Muscle of leg (tissue), 11 donors: ENCODE measurements around the gene SNX3. TPM values are rescaled to one million over a fixed set of nuclear protein-coding genes. Genes with fewer than 3 reads are reported as not detected.

Source experiments
- DNase-seq: peaks from one replicate; pipeline ENCODE4 v3.0.0; 2013
- H3K27ac ChIP-seq: one replicate; pipeline ENCODE4 v1.5.1; 2013; ENCODE audit warnings: mild to moderate bottlenecking, low read length, control low read depth
- H3K27me3 ChIP-seq: one replicate; pipeline ENCODE4 v1.6.1; 2013; ENCODE audit warnings: low read length; ENCODE audit not compliant: control insufficient read depth, insufficient read depth
- H3K36me3 ChIP-seq: one replicate; pipeline ENCODE4 v1.6.1; 2013; ENCODE audit warnings: low read length; ENCODE audit not compliant: control insufficient read depth, insufficient read depth
- H3K4me1 ChIP-seq: one replicate; pipeline ENCODE4 v1.6.1; 2013; ENCODE audit warnings: low read length; ENCODE audit not compliant: control insufficient read depth, insufficient read depth
- H3K4me3 ChIP-seq: one replicate; pipeline ENCODE4 v1.5.1; 2013; ENCODE audit warnings: low read length, control low read depth
- H3K9me3 ChIP-seq: replicated peaks from 2 replicates; pipeline ENCODE4 v1.6.1; 2013; ENCODE audit warnings: low read depth, low read length; ENCODE audit not compliant: control insufficient read depth
- WGBS: methylation state at CpG from one replicate; pipeline ENCODE4 v1.1.5; 2013; ENCODE audit warnings: missing lambda C conversion rate; ENCODE audit not compliant: insufficient coverage; 5-methylcytosine and 5-hydroxymethylcytosine counted together
- polyA plus RNA-seq, 8 donors: library from polyadenylated mRNA; unstranded; fragments of 120-200 nt; gene quantifications; one replicate each; pipeline versions ENCODE4 v1.2.1 to v1.2.3, GENCODE V29; 2013; ENCODE audit warnings: inconsistent platforms in 1 of 8, low replicate concordance in 1 of 8; ENCODE audit not compliant: insufficient read length in 8 of 8, insufficient read depth in 1 of 8
- total RNA-seq: library from RNA; stranded (reverse); fragments of 120-200 nt; gene quantifications from one replicate; pipeline ENCODE4 v1.2.4, GENCODE V29; 2013

SNX3 gene
- total and polyA plus RNA-seq, 9 donors: 135 to 263 (median 219) TPM

DNA sequence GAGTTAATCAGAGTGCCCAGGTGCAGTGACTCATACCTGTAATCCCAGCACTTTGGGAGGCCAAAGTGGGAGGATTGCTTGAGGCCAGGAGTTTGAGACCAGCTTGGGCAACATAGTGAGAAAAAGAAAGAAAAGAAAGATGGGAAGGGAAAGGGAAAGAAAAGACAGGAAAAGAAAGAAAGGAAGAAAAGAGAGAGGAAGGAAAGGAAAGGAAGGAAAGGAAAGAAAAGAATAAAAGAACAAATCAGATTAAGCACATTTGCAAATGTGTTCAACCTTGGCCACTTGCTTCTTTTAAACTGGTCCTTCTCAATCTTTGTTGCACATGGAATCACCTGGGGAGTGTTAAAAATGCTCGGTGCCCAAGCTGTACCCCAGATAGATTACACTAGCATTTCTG, 67.0 kb downstream of the SNX3 start:
- peaks cover 14% of the 10 kb centered on the region for H3K27me3 ChIP-seq
- no peak for DNase-seq
- WGBS: 60% methylated on average over 1 of the region's 1 CpG
- no peaks in the 10 kb centered on the region for H3K4me1 ChIP-seq
- H3K27ac ChIP-seq: no peak overlapping the region
- no peaks in the 10 kb centered on the region for H3K36me3 ChIP-seq
- H3K9me3 ChIP-seq: no peaks in the 10 kb centered on the region
- H3K4me3 ChIP-seq: no peak overlapping the region

DNA sequence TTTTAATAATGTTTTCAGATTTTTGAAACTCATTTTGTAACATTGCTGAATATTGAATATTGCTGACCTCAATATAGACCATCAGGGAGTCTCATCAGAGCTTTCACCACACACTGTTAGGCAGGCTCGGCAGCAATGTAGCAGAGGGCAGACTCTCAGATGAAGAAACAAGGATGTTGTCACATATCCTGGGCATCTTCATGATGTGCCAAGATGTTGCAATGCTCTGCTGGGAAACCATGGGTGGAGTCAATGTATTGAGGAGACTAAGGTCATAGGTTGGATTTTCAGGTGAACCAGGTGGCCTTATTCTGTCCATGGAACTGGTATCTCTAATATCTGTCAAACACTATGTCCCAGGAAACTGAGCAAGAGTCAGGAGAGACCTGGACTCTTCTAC, 67.7 kb downstream of the SNX3 start:
- Histone ChIP-seq H3K9me3 (no peaks in the 10 kb centered on the region), H3K27ac (no peak overlapping the region), H3K36me3 (no peaks in the 10 kb centered on the region), H3K4me3 (no peak overlapping the region), H3K27me3 (peaks cover 14% of the 10 kb centered on the region), H3K4me1 (no peaks in the 10 kb centered on the region)
- WGBS: 83% methylated on average over 1 of the region's 1 CpG
- DNase-seq: no peak

DNA sequence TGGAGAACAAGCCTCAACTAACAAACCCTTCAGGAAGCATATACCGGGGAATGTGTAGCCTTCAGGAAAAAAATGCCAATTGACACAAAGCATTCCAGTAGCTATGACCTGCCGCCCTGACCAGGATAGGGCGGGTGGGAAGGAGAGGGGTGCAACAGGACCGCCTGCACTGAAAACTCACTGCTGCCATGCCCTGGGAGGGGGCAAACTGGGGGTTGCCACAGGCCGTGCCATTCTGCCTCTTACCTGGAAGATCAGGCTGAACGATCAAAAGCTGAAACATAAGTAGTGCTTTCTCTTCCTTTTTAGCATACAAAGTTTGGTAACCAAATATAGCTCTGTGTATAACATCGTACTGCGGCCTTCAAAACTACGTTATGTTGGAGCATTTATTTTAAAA, 73.3 kb downstream of the SNX3 start:
- Histone ChIP-seq H3K9me3 (no peaks in the 10 kb centered on the region), H3K27me3 (peaks cover 34% of the 10 kb centered on the region), H3K36me3 (no peaks in the 10 kb centered on the region), H3K27ac (no peak overlapping the region), H3K4me1 (no peaks in the 10 kb centered on the region), H3K4me3 (no peak overlapping the region)
- WGBS: 95% methylated on average over 4 of the region's 9 CpGs
- DNase-seq: no peak

DNA sequence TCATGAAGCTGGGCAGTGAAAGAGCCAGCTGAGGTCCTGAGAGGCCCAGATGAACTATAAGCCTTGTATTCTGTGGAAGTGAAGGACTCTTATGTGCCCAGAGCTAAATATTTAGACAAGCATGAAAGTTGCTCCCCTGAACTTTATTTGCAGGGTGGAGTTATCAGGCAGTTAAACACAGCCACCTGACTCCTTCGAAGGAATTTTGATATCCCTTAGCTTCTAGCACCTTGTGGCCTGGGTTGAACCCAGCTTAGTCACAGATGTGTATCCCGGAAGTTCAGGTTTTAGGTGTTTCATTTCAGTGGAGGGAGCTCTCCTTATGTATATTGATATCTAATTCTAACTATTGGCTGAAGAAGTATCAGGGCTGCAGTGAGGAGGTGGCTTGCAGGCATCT, 74.6 kb downstream of the SNX3 start:
- no peak for DNase-seq
- H3K27me3 ChIP-seq: peaks cover 39% of the 10 kb centered on the region
- H3K27ac ChIP-seq: no peak overlapping the region
- H3K9me3 ChIP-seq: no peaks in the 10 kb centered on the region
- no peak overlapping the region for H3K4me3 ChIP-seq
- no peaks in the 10 kb centered on the region for H3K36me3 ChIP-seq
- no CpG with 5 or more reads among the region's 2 CpGs for WGBS
- H3K4me1 ChIP-seq: no peaks in the 10 kb centered on the region

DNA sequence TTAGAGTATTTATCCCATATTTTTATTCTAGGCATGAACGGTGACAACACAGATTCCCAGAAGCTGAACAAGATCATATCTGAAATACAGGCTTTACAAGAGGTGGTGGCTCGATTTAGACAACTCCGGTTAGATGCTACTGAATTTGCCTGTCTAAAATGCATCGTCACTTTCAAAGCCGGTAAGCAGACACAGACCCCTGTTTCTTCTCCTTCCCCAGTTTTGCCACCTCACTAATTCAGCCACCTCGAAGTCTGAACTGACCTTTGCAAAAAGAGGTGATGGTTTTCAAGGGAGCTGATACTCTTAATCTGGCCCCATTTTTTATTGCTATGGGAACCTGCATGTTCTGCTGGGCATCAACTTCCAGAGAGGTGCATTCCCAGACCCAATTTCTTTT, 80.1 kb downstream of the SNX3 start:
- Histone ChIP-seq H3K27ac (no peak overlapping the region), H3K27me3 (peaks cover 56% of the 10 kb centered on the region), H3K4me1 (peaks cover 9% of the 10 kb centered on the region), H3K36me3 (no peaks in the 10 kb centered on the region), H3K4me3 (no peak overlapping the region), H3K9me3 (no peaks in the 10 kb centered on the region)
- 57% methylated on average over 4 of the region's 6 CpGs for WGBS
- DNase-seq: no peak

DNA sequence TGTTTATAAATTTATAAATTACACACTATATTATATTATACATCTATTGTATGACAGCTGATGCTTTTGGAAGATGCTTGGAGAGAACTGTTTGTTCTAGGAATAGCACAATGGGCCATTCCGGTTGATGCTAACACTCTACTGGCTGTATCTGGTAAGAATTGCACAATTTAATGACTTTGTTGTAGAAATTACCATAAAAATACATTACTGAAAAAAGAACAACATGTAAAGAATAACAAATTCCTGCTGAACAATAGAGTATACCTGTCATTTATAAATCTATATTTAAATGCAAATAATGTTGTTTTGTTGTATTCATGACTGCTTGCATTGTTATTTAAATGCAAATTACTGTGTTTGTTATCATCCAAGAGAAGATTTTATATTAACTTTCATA, 80.6 kb downstream of the SNX3 start:
- no peaks in the 10 kb centered on the region for H3K9me3 ChIP-seq
- H3K36me3 ChIP-seq: no peaks in the 10 kb centered on the region
- H3K27ac ChIP-seq: no peak overlapping the region
- peaks cover 57% of the 10 kb centered on the region for H3K27me3 ChIP-seq
- H3K4me1 ChIP-seq: peaks cover 14% of the 10 kb centered on the region
- no CpG with 5 or more reads among the region's 1 CpG for WGBS
- DNase-seq: no peak
- no peak overlapping the region for H3K4me3 ChIP-seq

DNA sequence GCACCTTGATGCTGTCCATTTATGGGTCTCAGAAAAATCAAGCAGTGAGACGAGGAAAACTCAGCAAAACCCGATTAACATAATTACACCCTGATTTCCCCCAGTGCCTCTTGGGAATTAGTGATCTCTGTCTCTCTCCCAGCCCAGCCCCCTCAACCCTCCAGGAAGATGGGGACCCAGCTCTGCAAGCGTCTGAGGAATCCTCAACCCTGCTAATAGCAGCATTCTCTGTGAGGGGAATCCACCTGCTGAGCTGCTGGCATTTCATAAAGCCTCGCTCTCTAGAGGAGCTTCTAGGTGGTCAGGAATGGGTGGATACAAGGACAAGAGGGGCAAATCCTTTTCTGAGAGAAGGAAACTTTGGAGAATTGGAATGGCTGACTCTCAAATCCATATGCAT, 81.1 kb downstream of the SNX3 start:
- no peak overlapping the region for H3K27ac ChIP-seq
- H3K4me3 ChIP-seq: no peak overlapping the region
- no peaks in the 10 kb centered on the region for H3K36me3 ChIP-seq
- H3K4me1 ChIP-seq: peaks cover 14% of the 10 kb centered on the region
- H3K9me3 ChIP-seq: no peaks in the 10 kb centered on the region
- no peak for DNase-seq
- WGBS: 0% methylated on average over 2 of the region's 4 CpGs
- peaks cover 62% of the 10 kb centered on the region for H3K27me3 ChIP-seq

DNA sequence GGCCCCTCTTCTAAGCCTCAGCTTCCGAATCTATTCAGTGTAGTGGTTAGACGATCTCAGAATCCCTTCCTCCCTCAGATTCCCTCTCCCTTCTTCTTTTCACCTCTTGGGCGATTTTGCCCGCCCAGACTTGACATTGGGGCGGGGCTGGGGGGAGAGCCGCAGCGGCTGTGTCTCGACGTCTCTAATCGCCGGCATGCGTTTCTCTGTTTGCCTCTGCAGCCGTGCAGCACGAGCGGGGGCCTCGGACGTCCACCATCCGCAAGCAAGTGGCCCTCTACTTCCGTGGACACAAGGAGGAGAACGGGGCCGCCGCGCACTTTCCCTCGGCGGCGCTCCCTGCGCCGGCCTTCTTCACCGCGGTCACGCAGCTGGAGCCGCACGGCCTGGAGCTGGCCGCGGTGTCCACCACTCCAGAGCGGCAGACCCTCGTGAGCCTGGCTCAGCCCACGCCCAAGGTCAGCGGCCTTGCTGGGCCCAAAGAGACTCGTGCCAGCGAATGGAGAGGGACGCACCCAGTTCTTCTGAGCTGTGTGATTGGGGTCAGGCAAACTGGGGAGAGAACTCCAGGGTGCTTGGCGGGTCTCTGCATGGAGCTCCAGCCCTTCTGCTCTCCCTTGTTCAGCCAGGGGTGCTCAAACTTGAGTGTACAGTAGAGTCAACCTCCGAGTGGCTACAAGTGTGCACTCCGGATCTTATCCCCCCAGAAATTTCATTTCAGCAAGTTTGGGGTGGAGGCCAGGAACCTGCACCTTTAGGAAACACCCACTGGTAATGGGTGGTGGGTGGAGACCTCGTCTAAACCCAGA, 84.4 kb downstream of the SNX3 start:
- H3K27me3 ChIP-seq: peaks cover 65% of the 10 kb centered on the region
- no peaks in the 10 kb centered on the region for H3K36me3 ChIP-seq
- no peak for DNase-seq
- 3% methylated on average over 44 of the region's 46 CpGs for WGBS
- peaks cover 16% of the 10 kb centered on the region for H3K4me1 ChIP-seq
- no peak overlapping the region for H3K27ac ChIP-seq
- no peak overlapping the region for H3K4me3 ChIP-seq
- H3K9me3 ChIP-seq: no peaks in the 10 kb centered on the region

DNA sequence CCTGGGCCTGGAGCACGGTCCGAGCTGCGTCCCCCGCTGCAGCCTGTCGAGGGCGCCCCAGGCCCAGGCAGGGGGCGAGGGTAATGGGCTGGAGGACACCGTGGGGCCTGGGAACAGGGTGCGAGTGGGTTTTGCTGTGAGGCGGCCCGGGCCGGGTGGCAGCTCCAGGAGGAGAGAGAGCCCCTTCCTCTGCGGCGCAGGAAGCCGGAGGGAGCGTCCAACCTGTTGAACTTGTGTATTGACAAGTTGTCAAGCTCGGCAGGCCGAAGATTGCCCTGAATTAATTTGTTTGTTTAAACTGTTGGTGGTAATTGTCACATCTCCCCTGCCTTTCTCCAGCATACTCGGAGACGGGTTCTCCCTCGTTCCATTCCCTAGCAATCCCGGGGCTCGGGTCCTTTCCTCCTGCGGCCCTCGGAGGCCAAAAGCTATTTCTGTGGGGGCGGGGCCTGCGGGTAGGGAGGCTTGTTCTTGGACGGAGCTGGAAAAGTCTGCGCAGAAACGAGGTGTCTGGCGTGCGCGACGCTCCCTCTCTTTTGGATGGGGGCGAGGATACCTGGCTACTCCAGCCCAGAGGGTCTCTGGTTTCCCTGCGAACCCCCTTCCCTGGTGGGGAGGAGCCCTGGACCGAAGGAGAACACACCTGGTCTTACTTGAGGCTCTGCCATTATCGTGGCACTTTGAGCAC, 85.1 kb downstream of the SNX3 start:
- Histone ChIP-seq H3K36me3 (no peaks in the 10 kb centered on the region), H3K27ac (no peak overlapping the region), H3K27me3 (peaks cover 68% of the 10 kb centered on the region), H3K4me3 (no peak overlapping the region), H3K9me3 (no peaks in the 10 kb centered on the region), H3K4me1 (peaks cover 16% of the 10 kb centered on the region)
- 1% methylated on average over 12 of the region's 38 CpGs for WGBS
- DNase-seq: no peak

DNA sequence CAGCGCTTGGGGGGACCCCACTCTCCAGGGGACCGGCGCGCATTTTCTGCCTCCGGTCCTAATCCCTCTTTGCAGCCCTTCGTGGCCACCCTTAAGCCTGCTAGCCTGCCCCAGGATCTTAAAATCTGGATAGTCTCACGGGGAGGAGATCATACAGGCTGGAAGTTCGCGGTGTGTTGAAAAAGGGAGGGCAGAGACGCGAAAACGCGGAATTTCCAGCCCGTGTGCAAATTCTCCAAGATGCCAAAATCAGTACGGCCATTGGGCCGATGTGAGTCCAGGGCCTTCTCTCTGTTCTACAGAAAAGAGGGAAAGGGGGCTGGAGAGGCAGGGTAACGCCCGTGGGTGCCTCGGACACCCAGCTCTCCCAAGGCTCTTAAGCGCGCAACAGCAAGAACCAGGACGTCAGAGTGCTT, 85.7 kb downstream of the SNX3 start:
- H3K27me3 ChIP-seq: peaks cover 73% of the 10 kb centered on the region
- no peak for DNase-seq
- WGBS: 3% methylated on average over 19 of the region's 22 CpGs
- H3K4me1 ChIP-seq: peaks cover 16% of the 10 kb centered on the region
- no peaks in the 10 kb centered on the region for H3K9me3 ChIP-seq
- H3K27ac ChIP-seq: no peak overlapping the region
- no peak overlapping the region for H3K4me3 ChIP-seq
- H3K36me3 ChIP-seq: no peaks in the 10 kb centered on the region
